Psoas muscle (tissue), 8 donors: ENCODE data around the gene CAMTA1. TPM values are rescaled to one million over a fixed set of nuclear protein-coding genes. Genes with fewer than 3 reads are reported as not detected.

Experiments
- ATAC-seq, 4 donors: fragments of 200-7000 bp; cut with Tn5 transposase; one replicate each; pipeline ENCODE4 v1.9.1; 2020; ENCODE audit warnings: moderate library complexity in 3 of 4, mild to moderate bottlenecking in 2 of 4
- DNase-seq, 2 donors: peaks; one replicate each; pipeline ENCODE4 v3.0.0-alpha.2; 2020
- H3K27ac ChIP-seq: fragments of 200-600 bp; one replicate; pipeline ENCODE4 v1.8.0; 2022
- H3K27me3 ChIP-seq, 3 donors: fragments of 200-600 bp in 1 of 3; one replicate each; pipeline versions ENCODE4 v1.6.1 to v1.8.0; 2013 to 2022; ENCODE audit warnings: low read length in 2 of 3, mild to moderate bottlenecking in 2 of 3, moderate library complexity in 1 of 3; ENCODE audit not compliant: insufficient read depth in 3 of 3
- H3K36me3 ChIP-seq, 2 donors: fragments of 200-600 bp in 1 of 2; one replicate each; pipeline versions ENCODE4 v1.6.1 to v1.8.0; 2013 to 2022; ENCODE audit warnings: low read depth in 1 of 2, mild to moderate bottlenecking in 1 of 2, moderate library complexity in 1 of 2; ENCODE audit not compliant: insufficient read depth in 1 of 2
- H3K4me1 ChIP-seq: fragments of 200-600 bp; one replicate; pipeline ENCODE4 v1.8.0; 2022
- H3K4me3 ChIP-seq: fragments of 200-600 bp; one replicate; pipeline ENCODE4 v1.8.0; 2022; ENCODE audit warnings: mild to moderate bottlenecking
- H3K9me3 ChIP-seq: fragments of 200-600 bp; one replicate; pipeline ENCODE4 v1.8.0; 2022
- WGBS, 3 donors: extraction: QIAGEN DNeasy Blood & Tissue Kit; methylation state at CpG; one replicate each; pipeline versions ENCODE4 v1.1.6 to v1.1.7; 2013; 5-methylcytosine and 5-hydroxymethylcytosine counted together
- intact Hi-C, 2 donors: fragments of 100-400 bp; cut with DNase I; formaldehyde crosslinking; loops; one replicate each; pipeline versions ENCODE4 v1.11.0 to v1.14.2; 2022
- polyA plus RNA-seq, 3 donors: library from polyadenylated mRNA; stranded (reverse); fragments of 200-250 nt; gene quantifications; one replicate each; pipeline ENCODE4 v1.2.3, GENCODE V29; 2013
- total RNA-seq, 4 donors: library from RNA; stranded (reverse); fragmentation: NEBNext Ultra II Directional in 2 of 4; extraction: Animal tissue kit (Norgen Biotek cat#: 25700) in 2 of 4; gene quantifications; one replicate each; pipeline versions ENCODE4 v1.2.1 to v1.2.4, GENCODE V29; 2021 to 2023
- TF ChIP-seq, protein P1 (sequence below): fragments of 200-600 bp; IDR thresholded peaks from one replicate; pipeline ENCODE4 v1.8.0; 2022; ENCODE audit warnings: antibody characterized with exemption
- donor health status: healthy with polysubstance abuse.
- donor health status: DM: no; HTN: no; CAD: no; lungs with moderate emphysema.
- donor health status: Bipolar disorder and iron deficiency.
- donor health status: healthy.
- donor health status: DM: yes; HTN: yes; CAD: no.
- donor health status: DM: no; HTN: no; CAD: no.
- donor health status: DM: no; HTN: no; CAD: no.
- donor health status: DM: yes; HTN: yes; CAD: no.

Gene CAMTA1
- total and polyA plus RNA-seq, 7 donors, result 64.6 to 206 (median 76.5) TPM

DNA sequence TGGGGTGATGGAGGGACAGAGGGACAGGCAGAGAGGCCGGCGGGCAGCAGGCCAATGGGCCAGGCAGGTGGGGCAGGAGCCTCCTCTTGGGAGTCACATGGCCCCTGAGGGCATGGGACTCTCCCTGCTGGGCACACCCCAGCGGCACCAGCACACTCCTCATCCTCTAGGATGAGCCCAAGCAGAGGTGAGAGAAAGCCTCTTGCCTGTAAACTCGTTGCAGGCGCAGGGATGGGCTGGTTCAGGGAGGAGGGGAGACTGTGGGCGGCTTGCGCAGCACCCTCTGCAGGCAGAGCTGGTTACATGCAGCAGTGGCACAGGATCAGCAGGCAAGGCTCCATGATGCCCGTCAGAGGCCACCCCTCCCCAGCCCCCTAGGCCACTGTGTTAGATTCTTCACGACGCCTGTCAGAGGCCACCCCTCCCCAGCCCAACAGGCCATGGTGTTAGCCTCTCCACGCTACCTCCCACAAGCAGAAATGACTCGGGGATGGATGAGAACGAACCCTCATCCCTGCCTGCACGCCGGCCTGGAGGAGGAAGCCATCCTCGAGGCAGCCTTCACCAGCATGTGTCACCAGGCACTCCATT is 776.2 kb downstream of the CAMTA1 start:
- 71 to 75% (median 72%) methylated on average over 16 of the region's 16 CpGs for WGBS, 3 donors
- Histone ChIP-seq H3K4me3 (no peak overlapping the region), H3K27me3 (no peaks in the 10 kb centered on the region), H3K36me3 (no peaks in the 10 kb centered on the region), H3K9me3 (no peaks in the 10 kb centered on the region), H3K27ac (no peak overlapping the region), H3K4me1 (no peaks in the 10 kb centered on the region)
- intact Hi-C loops, result no loop called here
- DNase-seq (peak in 1 of 2 donors; percentile 39), ATAC-seq (no peak)
- TF ChIP-seq, protein P1, sequence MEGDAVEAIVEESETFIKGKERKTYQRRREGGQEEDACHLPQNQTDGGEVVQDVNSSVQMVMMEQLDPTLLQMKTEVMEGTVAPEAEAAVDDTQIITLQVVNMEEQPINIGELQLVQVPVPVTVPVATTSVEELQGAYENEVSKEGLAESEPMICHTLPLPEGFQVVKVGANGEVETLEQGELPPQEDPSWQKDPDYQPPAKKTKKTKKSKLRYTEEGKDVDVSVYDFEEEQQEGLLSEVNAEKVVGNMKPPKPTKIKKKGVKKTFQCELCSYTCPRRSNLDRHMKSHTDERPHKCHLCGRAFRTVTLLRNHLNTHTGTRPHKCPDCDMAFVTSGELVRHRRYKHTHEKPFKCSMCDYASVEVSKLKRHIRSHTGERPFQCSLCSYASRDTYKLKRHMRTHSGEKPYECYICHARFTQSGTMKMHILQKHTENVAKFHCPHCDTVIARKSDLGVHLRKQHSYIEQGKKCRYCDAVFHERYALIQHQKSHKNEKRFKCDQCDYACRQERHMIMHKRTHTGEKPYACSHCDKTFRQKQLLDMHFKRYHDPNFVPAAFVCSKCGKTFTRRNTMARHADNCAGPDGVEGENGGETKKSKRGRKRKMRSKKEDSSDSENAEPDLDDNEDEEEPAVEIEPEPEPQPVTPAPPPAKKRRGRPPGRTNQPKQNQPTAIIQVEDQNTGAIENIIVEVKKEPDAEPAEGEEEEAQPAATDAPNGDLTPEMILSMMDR, result peak; percentile 7

DNA sequence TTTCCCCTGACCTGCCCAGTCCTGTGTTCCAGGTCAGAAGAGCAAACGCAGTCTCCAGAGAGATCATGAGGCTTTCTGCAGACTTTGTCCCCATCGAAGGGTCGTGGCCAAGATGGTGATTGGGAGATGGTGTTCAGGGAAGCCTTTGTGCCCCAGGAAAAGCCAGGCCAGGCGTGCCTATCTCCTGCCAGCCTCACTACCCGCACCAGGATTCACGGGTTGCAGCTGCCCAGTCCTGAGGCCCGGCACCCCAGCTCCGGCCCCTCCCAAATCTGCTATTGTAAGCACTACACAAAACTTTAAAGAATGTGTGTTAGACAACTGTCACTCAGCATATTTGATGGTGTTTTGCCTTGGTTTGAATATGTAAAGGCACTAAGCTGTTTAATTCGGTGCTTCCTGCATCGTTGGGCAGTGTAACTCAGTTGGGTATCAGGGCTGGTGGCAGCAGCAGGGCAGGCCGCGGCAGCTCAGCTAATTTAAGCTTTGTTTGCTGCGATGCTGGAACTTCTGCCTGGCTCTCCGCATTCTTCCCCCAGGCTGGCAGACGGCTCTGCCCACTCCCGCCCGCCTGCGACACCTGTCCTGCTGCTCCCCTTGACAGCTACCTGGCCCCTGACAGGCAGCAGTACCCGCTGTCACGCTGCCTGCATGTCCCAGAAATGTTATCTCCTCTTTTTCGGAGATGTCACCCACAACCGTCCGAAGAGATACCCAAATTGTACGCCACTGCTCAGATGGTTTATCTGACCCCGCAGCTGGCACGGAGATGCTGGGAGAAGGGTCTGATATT is 776.9 kb downstream of the CAMTA1 start:
- Histone ChIP-seq H3K27ac (no peak overlapping the region), H3K9me3 (no peaks in the 10 kb centered on the region), H3K4me1 (no peaks in the 10 kb centered on the region), H3K4me3 (no peak overlapping the region), H3K36me3 (no peaks in the 10 kb centered on the region), H3K27me3 (no peaks in the 10 kb centered on the region)
- TF ChIP-seq, protein P1, result no peak
- ATAC-seq (no peak), DNase-seq (peak in 1 of 2 donors; percentile 28)
- intact Hi-C loops, result no loop called here
- WGBS, 3 donors, result 63 to 72% (median 69%) methylated on average over 26 of the region's 26 CpGs

DNA sequence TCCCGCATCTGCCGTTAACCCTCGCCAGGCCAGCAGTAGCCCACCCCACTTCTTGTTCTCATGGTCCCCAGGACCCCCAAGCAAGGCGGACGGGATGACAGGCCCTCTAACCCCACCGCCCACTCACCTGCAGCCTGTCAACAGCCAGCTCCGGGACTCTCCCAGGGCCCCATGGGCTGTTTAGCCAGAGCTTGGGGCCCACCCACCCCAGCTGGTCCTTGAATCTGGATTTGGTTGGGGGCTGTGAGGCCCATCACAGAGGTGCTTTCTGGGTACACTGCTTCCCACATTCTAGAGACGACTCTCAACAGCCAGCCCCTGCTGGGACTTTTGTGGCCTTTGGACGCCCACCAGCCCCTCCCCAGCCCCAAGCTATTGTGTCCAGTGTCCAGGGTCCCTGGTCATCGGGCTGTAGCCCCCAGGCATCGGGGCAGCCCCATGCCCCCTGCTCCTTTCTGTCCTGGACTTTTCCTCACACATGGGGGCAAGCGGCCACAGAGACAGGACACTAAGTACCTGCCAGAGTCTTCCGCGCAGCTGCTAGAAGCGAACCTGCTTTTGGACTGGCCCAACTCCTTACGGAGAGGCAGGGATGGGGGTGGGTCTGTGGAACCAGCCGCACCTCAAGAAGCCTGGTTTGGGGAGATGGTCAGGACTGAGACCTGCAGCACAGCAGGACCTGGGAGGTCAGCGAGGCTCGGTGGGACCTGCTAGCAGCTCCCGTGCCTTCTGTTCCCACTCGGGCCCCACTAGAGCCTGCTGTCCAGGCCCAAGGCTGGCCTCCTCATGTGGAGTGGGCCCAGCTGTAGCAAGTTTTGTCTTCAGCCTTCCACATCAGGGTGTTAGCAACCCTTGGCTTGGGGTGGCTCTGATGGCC is 777.7 kb downstream of the CAMTA1 start:
- ATAC-seq (no peak), DNase-seq (peak in 1 of 2 donors; percentile 34)
- 81 to 87% (median 85%) methylated on average over 21 of the region's 21 CpGs for WGBS, 3 donors
- TF ChIP-seq, protein P1, result no peak
- H3K4me1 ChIP-seq, result no peaks in the 10 kb centered on the region
- no peak overlapping the region for H3K27ac ChIP-seq
- no peaks in the 10 kb centered on the region for H3K36me3 ChIP-seq
- intact Hi-C loops, result no loop called here
- H3K27me3 ChIP-seq, result no peaks in the 10 kb centered on the region
- no peak overlapping the region for H3K4me3 ChIP-seq
- no peaks in the 10 kb centered on the region for H3K9me3 ChIP-seq

DNA sequence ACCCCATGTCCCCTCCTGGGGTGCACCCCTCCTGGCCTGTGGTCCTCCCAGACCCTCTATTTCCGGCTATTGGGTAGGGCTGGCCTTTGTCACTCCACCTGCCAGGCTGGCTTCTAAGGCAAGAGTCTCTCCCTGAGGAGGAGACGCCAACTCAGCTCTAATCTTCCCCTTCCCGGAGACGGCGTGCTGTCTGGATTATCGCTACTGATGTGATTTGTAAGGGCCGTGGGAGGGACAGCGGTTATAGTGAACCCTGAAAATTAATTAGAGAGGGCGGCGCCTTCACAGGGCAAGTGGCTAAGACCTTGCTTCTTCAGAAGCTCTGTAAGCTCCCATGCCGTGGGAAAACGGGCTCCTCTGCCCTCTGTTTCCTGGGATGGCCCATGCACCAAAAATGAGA is 778.9 kb downstream of the CAMTA1 start:
- intact Hi-C loops, result no loop called here

More for the DNA sequence above, 778.9 kb downstream of the CAMTA1 start:
- Histone ChIP-seq H3K36me3 (no peaks in the 10 kb centered on the region), H3K27ac (no peak overlapping the region), H3K9me3 (no peaks in the 10 kb centered on the region), H3K27me3 (no peaks in the 10 kb centered on the region), H3K4me1 (no peaks in the 10 kb centered on the region), H3K4me3 (no peak overlapping the region)
- 61 to 66% (median 64%) methylated on average over 12 of the region's 12 CpGs for WGBS, 3 donors
- TF ChIP-seq, protein P1, result no peak
- DNase-seq, result peak in 1 of 2 donors; percentile 21
- ATAC-seq, result no peak
